Measurements from ENCODE around the gene VWF.

The VWF gene

DNA sequence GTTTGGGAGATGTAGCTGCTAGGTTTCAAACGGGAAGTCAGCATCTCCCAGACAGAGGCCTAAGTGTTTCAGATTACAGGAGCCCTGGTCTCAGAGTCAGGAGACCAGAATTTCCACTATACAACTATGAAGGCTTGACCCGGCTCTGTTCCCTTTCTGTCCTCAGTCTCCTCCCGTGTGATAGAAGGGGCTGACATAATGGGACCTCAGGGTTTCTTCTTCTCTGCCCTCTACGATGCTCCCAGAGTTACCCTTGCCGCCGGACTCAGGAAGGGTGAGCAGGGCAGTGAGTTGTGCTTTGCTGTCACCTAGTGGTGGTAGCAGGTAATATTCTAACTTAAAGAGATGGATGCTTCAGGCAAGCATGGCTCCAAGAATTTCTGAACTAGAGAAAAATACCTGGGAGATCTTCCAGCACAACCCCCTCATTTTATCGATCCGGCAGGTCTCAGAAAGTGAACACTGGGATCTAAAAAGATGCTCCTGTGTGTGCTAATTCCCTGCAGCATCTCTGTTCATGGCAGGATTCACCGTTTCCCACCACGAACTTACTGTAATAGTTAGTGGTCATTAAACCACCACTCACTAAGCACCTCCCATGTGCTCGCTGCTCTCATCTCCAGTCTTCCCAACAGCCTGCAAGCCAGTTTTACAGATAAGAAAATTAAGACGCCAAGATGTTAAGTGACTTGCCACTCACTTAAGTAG is 84.4 kb downstream of the VWF start:
- Histone ChIP-seq H3K4me3 (replicated peaks; ENCODE audit: insufficient read depth, low read length) (no peak overlapping the region), H3K27me3 (ENCODE audit: insufficient read depth, poor library complexity, severe bottlenecking) (peaks cover 3% of the 10 kb centered on the region), H3K27ac (replicated peaks) (no peak overlapping the region)
- no peak for TF ChIP-seq SPI1 (IDR thresholded peaks at IDR 0.05; ENCODE audit: borderline replicate concordance, low read depth)
- peak; percentile 84 for TF ChIP-seq CTCF (IDR thresholded peaks at IDR 0.05; ENCODE audit: insufficient read depth, low read length)
- TF ChIP-seq, protein P1, sequence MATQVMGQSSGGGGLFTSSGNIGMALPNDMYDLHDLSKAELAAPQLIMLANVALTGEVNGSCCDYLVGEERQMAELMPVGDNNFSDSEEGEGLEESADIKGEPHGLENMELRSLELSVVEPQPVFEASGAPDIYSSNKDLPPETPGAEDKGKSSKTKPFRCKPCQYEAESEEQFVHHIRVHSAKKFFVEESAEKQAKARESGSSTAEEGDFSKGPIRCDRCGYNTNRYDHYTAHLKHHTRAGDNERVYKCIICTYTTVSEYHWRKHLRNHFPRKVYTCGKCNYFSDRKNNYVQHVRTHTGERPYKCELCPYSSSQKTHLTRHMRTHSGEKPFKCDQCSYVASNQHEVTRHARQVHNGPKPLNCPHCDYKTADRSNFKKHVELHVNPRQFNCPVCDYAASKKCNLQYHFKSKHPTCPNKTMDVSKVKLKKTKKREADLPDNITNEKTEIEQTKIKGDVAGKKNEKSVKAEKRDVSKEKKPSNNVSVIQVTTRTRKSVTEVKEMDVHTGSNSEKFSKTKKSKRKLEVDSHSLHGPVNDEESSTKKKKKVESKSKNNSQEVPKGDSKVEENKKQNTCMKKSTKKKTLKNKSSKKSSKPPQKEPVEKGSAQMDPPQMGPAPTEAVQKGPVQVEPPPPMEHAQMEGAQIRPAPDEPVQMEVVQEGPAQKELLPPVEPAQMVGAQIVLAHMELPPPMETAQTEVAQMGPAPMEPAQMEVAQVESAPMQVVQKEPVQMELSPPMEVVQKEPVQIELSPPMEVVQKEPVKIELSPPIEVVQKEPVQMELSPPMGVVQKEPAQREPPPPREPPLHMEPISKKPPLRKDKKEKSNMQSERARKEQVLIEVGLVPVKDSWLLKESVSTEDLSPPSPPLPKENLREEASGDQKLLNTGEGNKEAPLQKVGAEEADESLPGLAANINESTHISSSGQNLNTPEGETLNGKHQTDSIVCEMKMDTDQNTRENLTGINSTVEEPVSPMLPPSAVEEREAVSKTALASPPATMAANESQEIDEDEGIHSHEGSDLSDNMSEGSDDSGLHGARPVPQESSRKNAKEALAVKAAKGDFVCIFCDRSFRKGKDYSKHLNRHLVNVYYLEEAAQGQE (IDR thresholded peaks at IDR 0.05; ENCODE audit: insufficient replicate concordance, low read depth) = no peak
- peak in 1 of 2 experiments; percentile 38 for DNase-seq (ENCODE audit: low read depth in 1 of 2, low spot score in 1 of 2)

- TF ChIP-seq GABPA (IDR thresholded peaks at IDR 0.05; ENCODE audit: low read depth) (no peak), CTCF (IDR thresholded peaks at IDR 0.05; ENCODE audit: insufficient read depth, low read length) (peak; percentile 92), POLR2AphosphoS5 (IDR thresholded peaks at IDR 0.05; ENCODE audit: low read depth) (no peak), SPI1 (IDR thresholded peaks at IDR 0.05; ENCODE audit: borderline replicate concordance, low read depth) (no peak)
- TF ChIP-seq, protein P1 (IDR thresholded peaks at IDR 0.05; ENCODE audit: insufficient replicate concordance, low read depth) = no peak
- peak; percentile 54 to 74 for DNase-seq (ENCODE audit: low read depth in 1 of 2, low spot score in 1 of 2)
- H3K4me3 ChIP-seq (replicated peaks; ENCODE audit: insufficient read depth, low read length) = no peak overlapping the region
- H3K27ac ChIP-seq (replicated peaks) = no peak overlapping the region
- peaks cover 3% of the 10 kb centered on the region for H3K27me3 ChIP-seq (ENCODE audit: insufficient read depth, poor library complexity, severe bottlenecking)
These were observed 86.3 kb downstream of the VWF start for GRCh38 chr12:6038160-6038559.

GRCh38 chr12:6037459-6037858 is 87.0 kb downstream of the VWF start:
- no peak overlapping the region for H3K4me3 ChIP-seq (replicated peaks; ENCODE audit: insufficient read depth, low read length)
- no peak for DNase-seq (ENCODE audit: low read depth in 1 of 2, low spot score in 1 of 2)
- TF ChIP-seq GABPA (IDR thresholded peaks at IDR 0.05; ENCODE audit: low read depth) = no peak
- no peak for TF ChIP-seq SPI1 (IDR thresholded peaks at IDR 0.05; ENCODE audit: borderline replicate concordance, low read depth)
- no peak for TF ChIP-seq POLR2AphosphoS5 (IDR thresholded peaks at IDR 0.05; ENCODE audit: low read depth)
- no peak for TF ChIP-seq CTCF (IDR thresholded peaks at IDR 0.05; ENCODE audit: insufficient read depth, low read length)
- TF ChIP-seq, protein P1 (IDR thresholded peaks at IDR 0.05; ENCODE audit: insufficient replicate concordance, low read depth) = no peak
- H3K27ac ChIP-seq (replicated peaks) = no peak overlapping the region
- H3K27me3 ChIP-seq (ENCODE audit: insufficient read depth, poor library complexity, severe bottlenecking) = peaks cover 3% of the 10 kb centered on the region
